ENCODE results near the gene PRM1.

PRM1 gene

GRCh38 chr16:11260596-11260966 is 20.5 kb downstream of the PRM1 start:
- DNase-seq (ENCODE audit: low read depth): no peak
- TF ChIP-seq, protein P1, sequence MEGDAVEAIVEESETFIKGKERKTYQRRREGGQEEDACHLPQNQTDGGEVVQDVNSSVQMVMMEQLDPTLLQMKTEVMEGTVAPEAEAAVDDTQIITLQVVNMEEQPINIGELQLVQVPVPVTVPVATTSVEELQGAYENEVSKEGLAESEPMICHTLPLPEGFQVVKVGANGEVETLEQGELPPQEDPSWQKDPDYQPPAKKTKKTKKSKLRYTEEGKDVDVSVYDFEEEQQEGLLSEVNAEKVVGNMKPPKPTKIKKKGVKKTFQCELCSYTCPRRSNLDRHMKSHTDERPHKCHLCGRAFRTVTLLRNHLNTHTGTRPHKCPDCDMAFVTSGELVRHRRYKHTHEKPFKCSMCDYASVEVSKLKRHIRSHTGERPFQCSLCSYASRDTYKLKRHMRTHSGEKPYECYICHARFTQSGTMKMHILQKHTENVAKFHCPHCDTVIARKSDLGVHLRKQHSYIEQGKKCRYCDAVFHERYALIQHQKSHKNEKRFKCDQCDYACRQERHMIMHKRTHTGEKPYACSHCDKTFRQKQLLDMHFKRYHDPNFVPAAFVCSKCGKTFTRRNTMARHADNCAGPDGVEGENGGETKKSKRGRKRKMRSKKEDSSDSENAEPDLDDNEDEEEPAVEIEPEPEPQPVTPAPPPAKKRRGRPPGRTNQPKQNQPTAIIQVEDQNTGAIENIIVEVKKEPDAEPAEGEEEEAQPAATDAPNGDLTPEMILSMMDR (IDR thresholded peaks at IDR 0.05; ENCODE audit: low read depth, low read length, missing control alignments): no peak
- H3K4me3 ChIP-seq (ENCODE audit: low read depth, low read length): no peak overlapping the region

DNA sequence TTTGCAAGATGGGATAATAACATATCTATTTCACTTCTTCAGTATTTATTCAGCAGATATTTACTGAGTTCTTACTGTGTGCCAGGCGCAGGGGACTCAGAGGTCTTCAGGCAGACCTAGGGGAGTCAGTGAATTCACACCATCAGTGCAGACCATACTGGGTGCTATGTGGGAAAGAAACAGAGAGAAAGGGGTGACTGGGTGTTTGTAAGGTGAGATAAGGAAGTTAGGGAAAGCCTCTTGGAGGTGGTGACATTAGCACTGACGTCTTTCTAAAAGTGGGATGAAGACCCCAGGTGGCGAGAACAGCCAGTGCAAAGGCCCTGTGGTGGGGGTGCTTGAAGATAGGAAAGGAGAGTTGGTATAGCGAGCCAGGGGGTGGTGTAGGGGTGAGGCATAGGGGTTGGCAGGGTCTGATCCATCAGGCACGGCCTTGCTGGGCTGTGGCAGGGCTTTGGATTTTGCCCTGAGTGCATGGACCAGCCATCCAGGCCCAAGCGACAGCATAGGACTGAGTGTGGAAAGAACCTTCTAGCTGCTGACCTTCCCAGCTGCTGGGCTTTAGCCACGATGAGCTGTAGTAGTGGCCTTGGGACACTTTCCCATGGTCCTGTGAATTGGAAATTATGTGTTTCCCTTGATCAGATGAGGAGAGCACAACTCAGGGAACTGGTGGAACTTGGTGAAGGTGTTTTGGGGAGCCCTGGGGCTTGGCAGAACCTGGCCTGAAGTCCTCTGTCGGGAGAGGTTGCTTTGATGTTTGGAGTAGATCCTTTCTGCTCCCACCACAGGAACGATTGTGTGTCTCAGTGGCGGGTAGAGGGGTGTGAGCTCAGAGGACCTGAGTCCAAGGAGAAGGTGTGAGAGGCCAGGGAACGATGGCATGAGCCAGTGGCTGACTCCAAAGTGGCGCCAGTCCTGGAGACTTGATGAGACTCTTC is 21.2 kb downstream of the PRM1 start:
- TF ChIP-seq, protein P1 (IDR thresholded peaks at IDR 0.05; ENCODE audit: low read depth, low read length, missing control alignments): no peak
- H3K4me3 ChIP-seq (ENCODE audit: low read depth, low read length): no peak overlapping the region
- no peak for DNase-seq (ENCODE audit: low read depth)

DNA sequence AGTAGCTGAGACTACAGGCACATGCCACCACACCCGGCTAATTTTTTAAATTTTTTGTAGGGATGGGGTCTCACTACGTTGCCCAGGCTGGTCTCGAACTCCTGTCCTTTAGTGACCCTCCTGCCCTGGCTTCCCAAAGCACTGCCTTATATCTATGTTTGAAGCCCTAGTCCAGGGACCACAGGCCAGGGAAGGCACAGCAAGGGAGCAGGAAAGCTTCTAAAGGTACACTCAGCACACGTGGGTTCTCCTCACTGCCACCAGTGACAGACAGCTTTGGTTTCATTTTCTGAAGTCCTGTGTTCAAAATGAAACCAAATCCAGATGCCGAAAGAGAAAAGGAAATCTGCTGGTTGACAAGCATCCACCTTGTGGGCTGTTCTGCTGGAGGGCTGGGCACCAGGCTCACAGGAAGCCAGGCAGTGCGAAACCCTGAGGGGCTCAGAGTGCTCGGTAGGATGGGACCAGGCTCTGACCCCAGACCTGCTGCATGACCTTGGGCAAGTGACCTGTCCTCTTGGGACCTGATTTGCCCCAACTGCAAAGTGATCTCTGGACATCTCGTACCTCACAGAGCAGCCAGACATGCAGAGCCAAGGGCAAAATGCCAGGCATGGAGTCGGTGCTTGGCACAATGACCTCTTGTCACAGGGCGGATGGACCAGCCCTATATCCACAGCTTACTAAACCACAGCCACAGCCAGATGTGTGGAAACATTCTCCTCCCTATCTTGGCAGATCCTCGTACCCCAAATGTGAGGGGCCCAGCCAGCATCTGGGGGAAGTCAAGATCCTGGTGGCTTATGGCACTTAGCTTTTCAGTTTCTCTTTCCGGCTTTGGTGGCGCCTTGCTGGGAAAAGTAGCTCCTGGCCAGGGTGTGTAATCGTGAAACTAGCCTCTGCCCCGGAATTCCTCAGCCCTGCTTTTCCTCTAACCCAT is 22.3 kb downstream of the PRM1 start:
- TF ChIP-seq, protein P1 (IDR thresholded peaks at IDR 0.05; ENCODE audit: low read depth, low read length, missing control alignments): no peak
- H3K4me3 ChIP-seq (ENCODE audit: low read depth, low read length): no peak overlapping the region
- DNase-seq (ENCODE audit: low read depth): no peak

GRCh38 chr16:11257131-11257938 is 23.8 kb downstream of the PRM1 start:
- no peak for DNase-seq (ENCODE audit: low read depth)
- TF ChIP-seq, protein P1 (IDR thresholded peaks at IDR 0.05; ENCODE audit: low read depth, low read length, missing control alignments): peak; percentile 75
- H3K4me3 ChIP-seq (ENCODE audit: low read depth, low read length): peak overlapping the region; percentile 73

GRCh38 chr16:11256661-11257130 is 24.4 kb downstream of the PRM1 start:
- TF ChIP-seq, protein P1 (IDR thresholded peaks at IDR 0.05; ENCODE audit: low read depth, low read length, missing control alignments): no peak
- H3K4me3 ChIP-seq (ENCODE audit: low read depth, low read length): peak overlapping the region; percentile 73
- DNase-seq (ENCODE audit: low read depth): no peak
